Nephron (organoid): ENCODE results near the gene ZBTB20.

Experiments
- H3K27ac Mint-ChIP-seq, 3 experiments: 2 replicates each; pipeline ENCODE4 v1.8.0; 2020; ENCODE audit warnings: mixed read lengths in 3 of 3, mild to moderate bottlenecking in 2 of 3, moderate library complexity in 1 of 3
- H3K27me3 Mint-ChIP-seq: 2 replicates; pipeline ENCODE4 v1.8.0; 2021; ENCODE audit warnings: low read depth, mild to moderate bottlenecking, moderate library complexity, mixed read lengths
- H3K36me3 Mint-ChIP-seq: 2 replicates; pipeline ENCODE4 v1.8.0; 2020; ENCODE audit warnings: low read depth, mixed read lengths
- H3K4me1 Mint-ChIP-seq: 2 replicates; pipeline ENCODE4 v1.8.0; 2020; ENCODE audit warnings: mixed read lengths
- H3K4me3 Mint-ChIP-seq, 3 experiments: 2 replicates each; pipeline ENCODE4 v1.8.0; 2020; ENCODE audit warnings: mild to moderate bottlenecking in 3 of 3, mixed read lengths in 3 of 3, moderate library complexity in 2 of 3
- H3K9me3 Mint-ChIP-seq: 2 replicates; pipeline ENCODE4 v1.8.0; 2020; ENCODE audit warnings: mixed read lengths
- CTCF ChIP-seq, 3 experiments: fragments of 200-600 bp; sonication (generic); IDR thresholded peaks; one replicate each; pipeline ENCODE4 v1.5.0; 2021; ENCODE audit warnings: antibody characterized with exemption in 3 of 3; ENCODE audit not compliant: unreplicated experiment in 3 of 3

ZBTB20 gene

GRCh38 chr3:115086344-115086743, 60.7 kb downstream of the ZBTB20 start:
- H3K36me3 Mint-ChIP-seq = no peaks in the 10 kb centered on the region
- H3K4me1 Mint-ChIP-seq = peaks cover 10% of the 10 kb centered on the region
- no peaks in the 10 kb centered on the region for H3K9me3 Mint-ChIP-seq
- no peak overlapping the region for H3K4me3 Mint-ChIP-seq
- no peak for TF ChIP-seq CTCF (IDR thresholded peaks at IDR 0.05; ENCODE audit: unreplicated experiment in 3 of 3)
- H3K27me3 Mint-ChIP-seq = no peaks in the 10 kb centered on the region
- H3K27ac Mint-ChIP-seq = no peak overlapping the region

- no peaks in the 10 kb centered on the region for H3K27me3 Mint-ChIP-seq
- no peaks in the 10 kb centered on the region for H3K36me3 Mint-ChIP-seq
- peak in 1 of 3 experiments; percentile 29 for TF ChIP-seq CTCF (IDR thresholded peaks at IDR 0.05; ENCODE audit: unreplicated experiment in 3 of 3)
- peaks cover 10% of the 10 kb centered on the region for H3K4me1 Mint-ChIP-seq
- H3K4me3 Mint-ChIP-seq = no peak overlapping the region
- no peaks in the 10 kb centered on the region for H3K9me3 Mint-ChIP-seq
- H3K27ac Mint-ChIP-seq = no peak overlapping the region
These were observed 61.8 kb downstream of the ZBTB20 start for GRCh38 chr3:115085197-115085865.

GRCh38 chr3:115084686-115085085, 62.4 kb downstream of the ZBTB20 start:
- Mint-ChIP-seq H3K9me3 (no peaks in the 10 kb centered on the region), H3K27me3 (no peaks in the 10 kb centered on the region), H3K27ac (no peak overlapping the region), H3K4me3 (no peak overlapping the region), H3K4me1 (peaks cover 10% of the 10 kb centered on the region), H3K36me3 (no peaks in the 10 kb centered on the region)
- TF ChIP-seq CTCF (IDR thresholded peaks at IDR 0.05; ENCODE audit: unreplicated experiment in 3 of 3) = no peak

- Mint-ChIP-seq H3K4me1 (peaks cover 10% of the 10 kb centered on the region), H3K9me3 (no peaks in the 10 kb centered on the region), H3K27ac (no peak overlapping the region), H3K27me3 (no peaks in the 10 kb centered on the region), H3K36me3 (peaks cover under 1% of the 10 kb centered on the region), H3K4me3 (no peak overlapping the region)
- TF ChIP-seq CTCF (IDR thresholded peaks at IDR 0.05; ENCODE audit: unreplicated experiment in 3 of 3) = no peak
These were observed 64.8 kb downstream of the ZBTB20 start for GRCh38 chr3:115082260-115082659.

GRCh38 chr3:115081444-115081843, 65.6 kb downstream of the ZBTB20 start:
- Mint-ChIP-seq H3K4me1 (peaks cover 10% of the 10 kb centered on the region), H3K27ac (no peak overlapping the region), H3K36me3 (peaks cover 9% of the 10 kb centered on the region), H3K9me3 (peaks cover 2% of the 10 kb centered on the region), H3K4me3 (no peak overlapping the region), H3K27me3 (no peaks in the 10 kb centered on the region)
- peak in 1 of 3 experiments; percentile 8 for TF ChIP-seq CTCF (IDR thresholded peaks at IDR 0.05; ENCODE audit: unreplicated experiment in 3 of 3)
